Activated T-helper 2 cell treated with anti-CD3 and anti-CD28 coated beads, Interferon-gamma antibody, Interleukin-2, Interleukin-4, amounts not matched to agents 10 μg/mL and 5 μg/mL and 100 μg/mL, durations not matched to agents 14 hours and 24 hours and 36 hours (primary cell): ENCODE data around the gene MED14. TPM values are rescaled to one million over a fixed set of nuclear protein-coding genes. Genes with fewer than 3 reads are reported as not detected.
A peak's percentile ranks its signal among the peaks of the same experiment; 100 is the strongest.

Source experiments
- DNase-seq: peaks from one replicate; pipeline ENCODE4 v3.0.0; 2021; ENCODE audit warnings: low spot score
- H3K27ac Mint-ChIP-seq: one replicate; pipeline ENCODE4 v1.8.0; 2021; ENCODE audit warnings: mixed read lengths
- H3K27me3 Mint-ChIP-seq: one replicate; pipeline ENCODE4 v1.8.0; 2021; ENCODE audit warnings: low read depth, mixed read lengths
- H3K36me3 Mint-ChIP-seq: one replicate; pipeline ENCODE4 v1.8.0; 2021; ENCODE audit warnings: low read depth, mixed read lengths
- H3K4me1 Mint-ChIP-seq: one replicate; pipeline ENCODE4 v1.8.0; 2021; ENCODE audit warnings: low read depth, mixed read lengths
- H3K4me3 Mint-ChIP-seq: one replicate; pipeline ENCODE4 v1.8.0; 2021; ENCODE audit warnings: low read depth, mild to moderate bottlenecking, moderate library complexity, mixed read lengths
- H3K9me3 Mint-ChIP-seq: one replicate; pipeline ENCODE4 v1.8.0; 2021; ENCODE audit warnings: mixed read lengths
- intact Hi-C: fragments of 100-400 bp; cut with micrococcal nuclease; formaldehyde crosslinking; loops from one replicate; pipeline ENCODE4 v1.15.1; 2023
- total RNA-seq: library from RNA; stranded (reverse); gene quantifications from 2 replicates; pipeline ENCODE4 v1.2.3, GENCODE V29; 2022

Gene MED14
- total RNA-seq, 1 donor from 2014 or later, result 44.7 TPM

- Mint-ChIP-seq H3K27me3 (no peaks in the 10 kb centered on the region), H3K4me3 (peak overlapping the region; percentile 87), H3K4me1 (peaks cover 25% of the 10 kb centered on the region), H3K27ac (peak overlapping the region; percentile 87), H3K9me3 (no peaks in the 10 kb centered on the region), H3K36me3 (peaks cover 34% of the 10 kb centered on the region)
- peak; percentile 18 for DNase-seq
- intact Hi-C loops, result loop anchor here (2.0 to 10.0 kb wide), 5 partner anchors 66 to 1842 kb away; partner anchors contain the start of genes ATP6AP2, MED14, MID1IP1 and USP9X
These were observed 88.6 kb downstream of the MED14 start for GRCh38 chrX:40646489-40647306.

- Mint-ChIP-seq H3K27me3 (no peaks in the 10 kb centered on the region), H3K27ac (peak overlapping the region; percentile 95), H3K4me3 (peak overlapping the region; percentile 93), H3K36me3 (peaks cover 28% of the 10 kb centered on the region), H3K9me3 (no peaks in the 10 kb centered on the region), H3K4me1 (peaks cover 24% of the 10 kb centered on the region)
- DNase-seq, result peak; percentile 31
- intact Hi-C loops, result loop anchor here (2.0 to 10.0 kb wide), 4 partner anchors 100 to 1840 kb away; partner anchors contain the start of genes MID1IP1 and USP9X
These were observed 90.5 kb downstream of the MED14 start for GRCh38 chrX:40644821-40645358.

GRCh38 chrX:40644176-40644575 lies 91.2 kb downstream of the MED14 start:
- no peaks in the 10 kb centered on the region for H3K27me3 Mint-ChIP-seq
- peaks cover 24% of the 10 kb centered on the region for H3K4me1 Mint-ChIP-seq
- H3K9me3 Mint-ChIP-seq, result no peaks in the 10 kb centered on the region
- peak overlapping the region; percentile 81 for H3K27ac Mint-ChIP-seq
- H3K36me3 Mint-ChIP-seq, result peaks cover 28% of the 10 kb centered on the region
- intact Hi-C loops, result loop anchor here (2.0 to 10.0 kb wide), 3 partner anchors 99 to 1839 kb away; partner anchors contain the start of gene MID1IP1
- DNase-seq, result no peak
- peak overlapping the region; percentile 64 for H3K4me3 Mint-ChIP-seq

- intact Hi-C loops, result no loop called here
- no peak overlapping the region for H3K4me3 Mint-ChIP-seq
- H3K4me1 Mint-ChIP-seq, result peaks cover 9% of the 10 kb centered on the region
- H3K9me3 Mint-ChIP-seq, result no peaks in the 10 kb centered on the region
- no peak overlapping the region for H3K27ac Mint-ChIP-seq
- DNase-seq, result no peak
- H3K27me3 Mint-ChIP-seq, result no peaks in the 10 kb centered on the region
- H3K36me3 Mint-ChIP-seq, result peaks cover 57% of the 10 kb centered on the region
These were observed 97.7 kb downstream of the MED14 start for GRCh38 chrX:40637687-40638086.

- intact Hi-C loops, result no loop called here
- DNase-seq, result no peak
- H3K36me3 Mint-ChIP-seq, result peaks cover 60% of the 10 kb centered on the region
- no peak overlapping the region for H3K27ac Mint-ChIP-seq
- H3K27me3 Mint-ChIP-seq, result no peaks in the 10 kb centered on the region
- H3K4me1 Mint-ChIP-seq, result no peaks in the 10 kb centered on the region
- no peak overlapping the region for H3K4me3 Mint-ChIP-seq
- no peaks in the 10 kb centered on the region for H3K9me3 Mint-ChIP-seq
These were observed 103.1 kb downstream of the MED14 start for GRCh38 chrX:40632199-40632598.

GRCh38 chrX:40628506-40628905 lies 106.8 kb downstream of the MED14 start:
- H3K4me1 Mint-ChIP-seq, result no peaks in the 10 kb centered on the region
- H3K36me3 Mint-ChIP-seq, result peaks cover 32% of the 10 kb centered on the region
- H3K27me3 Mint-ChIP-seq, result no peaks in the 10 kb centered on the region
- H3K4me3 Mint-ChIP-seq, result no peak overlapping the region
- H3K9me3 Mint-ChIP-seq, result no peaks in the 10 kb centered on the region
- no peak for DNase-seq
- intact Hi-C loops, result no loop called here
- H3K27ac Mint-ChIP-seq, result no peak overlapping the region

- no peak for DNase-seq
- Mint-ChIP-seq H3K9me3 (no peaks in the 10 kb centered on the region), H3K27ac (no peak overlapping the region), H3K36me3 (peaks cover 14% of the 10 kb centered on the region), H3K27me3 (no peaks in the 10 kb centered on the region), H3K4me3 (no peak overlapping the region), H3K4me1 (no peaks in the 10 kb centered on the region)
- intact Hi-C loops, result no loop called here
These were observed 110.0 kb downstream of the MED14 start for GRCh38 chrX:40625294-40625693.

- Mint-ChIP-seq H3K4me1 (no peaks in the 10 kb centered on the region), H3K27me3 (no peaks in the 10 kb centered on the region), H3K4me3 (no peak overlapping the region), H3K27ac (no peak overlapping the region), H3K36me3 (peaks cover 14% of the 10 kb centered on the region), H3K9me3 (no peaks in the 10 kb centered on the region)
- intact Hi-C loops, result no loop called here
- DNase-seq, result no peak
These were observed 111.7 kb downstream of the MED14 start for GRCh38 chrX:40623665-40624064.

GRCh38 chrX:40623139-40623536 lies 112.2 kb downstream of the MED14 start, which contains the start of gene MPC1L:
MPC1L (plus strand) TSS chrX:40623428; CDS start chrX:40623566, 138 bp downstream.
- Mint-ChIP-seq H3K4me1 (no peaks in the 10 kb centered on the region), H3K4me3 (no peak within 1 kb of the TSS), H3K27ac (no peak within 1 kb of the TSS)

GRCh38 chrX:40622479-40623138 lies 112.7 kb downstream of the MED14 start:
- intact Hi-C loops, result no loop called here
- Mint-ChIP-seq H3K4me1 (no peaks in the 10 kb centered on the region), H3K27ac (no peak overlapping the region), H3K4me3 (no peak overlapping the region), H3K27me3 (no peaks in the 10 kb centered on the region), H3K36me3 (peaks cover 8% of the 10 kb centered on the region), H3K9me3 (no peaks in the 10 kb centered on the region)
- no peak for DNase-seq

More at GRCh38 chrX:40623139-40623536, 112.2 kb downstream of the MED14 start, which contains the start of gene MPC1L:
- Mint-ChIP-seq H3K9me3 (no peaks in the 10 kb centered on the region), H3K36me3 (peaks cover 12% of the 10 kb centered on the region), H3K27me3 (no peaks in the 10 kb centered on the region)
- no peak for DNase-seq
- intact Hi-C loops, result no loop called here

GRCh38 chrX:40617566-40617965 lies 117.8 kb downstream of the MED14 start:
- DNase-seq, result no peak
- intact Hi-C loops, result no loop called here
- H3K27me3 Mint-ChIP-seq, result no peaks in the 10 kb centered on the region
- H3K9me3 Mint-ChIP-seq, result no peaks in the 10 kb centered on the region
- no peaks in the 10 kb centered on the region for H3K4me1 Mint-ChIP-seq
- no peak overlapping the region for H3K4me3 Mint-ChIP-seq
- H3K36me3 Mint-ChIP-seq, result no peaks in the 10 kb centered on the region
- H3K27ac Mint-ChIP-seq, result no peak overlapping the region

GRCh38 chrX:40615976-40616375 lies 119.4 kb downstream of the MED14 start:
- no peak for DNase-seq
- intact Hi-C loops, result no loop called here
- Mint-ChIP-seq H3K4me3 (no peak overlapping the region), H3K4me1 (no peaks in the 10 kb centered on the region), H3K27ac (no peak overlapping the region), H3K27me3 (no peaks in the 10 kb centered on the region), H3K9me3 (no peaks in the 10 kb centered on the region), H3K36me3 (no peaks in the 10 kb centered on the region)

- H3K9me3 Mint-ChIP-seq, result no peaks in the 10 kb centered on the region
- DNase-seq, result no peak
- no peaks in the 10 kb centered on the region for H3K4me1 Mint-ChIP-seq
- no peak overlapping the region for H3K27ac Mint-ChIP-seq
- no peak overlapping the region for H3K4me3 Mint-ChIP-seq
- H3K36me3 Mint-ChIP-seq, result no peaks in the 10 kb centered on the region
- intact Hi-C loops, result no loop called here
- H3K27me3 Mint-ChIP-seq, result no peaks in the 10 kb centered on the region
These were observed 122.8 kb downstream of the MED14 start for GRCh38 chrX:40612511-40612910.
